SJCRH30 (cell line): ENCODE data around the gene SLC44A4. TPM values are rescaled to one million over a fixed set of nuclear protein-coding genes. Genes with fewer than 3 reads are reported as not detected.
A peak's percentile ranks its signal among the peaks of the same experiment; 100 is the strongest.
"Not testable (repeated sequence)": the region's sequence is repeated elsewhere in the genome, so short reads cannot be mapped to it uniquely, and the experiment has no call there.

Source experiments
- DNase-seq, 2 experiments: peaks; one replicate each; pipeline ENCODE4 v3.0.0-alpha.2; 2015 to 2020
- H3K27ac ChIP-seq: fragments of 250-450 bp; sonication (Bioruptor Pico); 2 replicates; pipeline ENCODE4 v1.5.1; 2020; ENCODE audit warnings: mild to moderate bottlenecking, moderate library complexity
- H3K27me3 ChIP-seq: fragments of 250-450 bp; sonication (Bioruptor Pico); 2 replicates; pipeline ENCODE4 v1.5.1; 2020; ENCODE audit warnings: mild to moderate bottlenecking, moderate library complexity
- H3K36me3 ChIP-seq: fragments of 250-450 bp; sonication (Bioruptor Pico); 2 replicates; pipeline ENCODE4 v1.5.1; 2020; ENCODE audit warnings: mild to moderate bottlenecking, moderate library complexity
- H3K4me1 ChIP-seq: fragments of 250-450 bp; sonication (Bioruptor Pico); 2 replicates; pipeline ENCODE4 v1.5.1; 2020; ENCODE audit warnings: mild to moderate bottlenecking, moderate library complexity
- H3K4me3 ChIP-seq: fragments of 250-450 bp; sonication (Bioruptor Pico); 2 replicates; pipeline ENCODE4 v1.5.1; 2020; ENCODE audit warnings: mild to moderate bottlenecking, moderate library complexity
- H3K9me3 ChIP-seq: fragments of 250-450 bp; sonication (Bioruptor Pico); replicated peaks from 2 replicates; pipeline ENCODE4 v1.5.1; 2020; ENCODE audit warnings: mild to moderate bottlenecking, moderate library complexity
- total RNA-seq: library from RNA; depleted of rRNA; stranded (reverse); fragments of >200 nt; shearing (Covaris generic); gene quantifications from 2 replicates; pipeline ENCODE4 v1.2.3, GENCODE V29; 2014

The SLC44A4 gene
- total RNA-seq, 1 experiment from 2014 or later, result 0.12 TPM

GRCh38 chr6:31877651-31878161, 1.1 kb downstream of the SLC44A4 start:
- Histone ChIP-seq H3K36me3 (peaks cover 21% of the 10 kb centered on the region), H3K9me3 (no peaks in the 10 kb centered on the region), H3K27ac (no peak overlapping the region), H3K4me1 (peaks cover 17% of the 10 kb centered on the region), H3K27me3 (no peaks in the 10 kb centered on the region), H3K4me3 (no peak overlapping the region)
- DNase-seq, result no peak

DNA sequence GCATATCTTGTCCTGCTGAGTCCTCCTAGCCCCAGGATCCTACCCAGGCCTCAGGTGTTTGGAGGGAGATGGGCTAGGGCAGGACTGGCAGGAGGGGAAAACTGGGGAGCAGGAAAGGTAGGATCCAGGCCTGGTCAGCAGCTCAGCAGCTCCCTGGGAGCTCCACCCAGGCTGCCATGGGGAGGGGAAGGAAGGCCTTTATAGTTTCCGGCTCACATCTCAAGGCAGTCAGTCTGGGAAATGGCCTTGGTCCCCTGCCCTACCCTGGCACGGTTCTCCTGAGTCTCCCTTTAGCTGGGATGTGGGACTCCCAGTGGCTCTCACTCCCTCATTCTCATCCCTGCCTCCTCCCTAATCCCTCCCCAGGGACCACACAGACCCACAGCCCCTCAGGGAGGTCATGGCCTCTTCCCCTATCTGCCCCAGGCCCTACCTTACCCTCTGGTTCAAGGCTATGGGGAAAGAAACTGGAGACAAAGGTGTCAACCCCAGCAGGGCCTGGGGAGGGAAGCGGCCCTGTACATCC, 1.6 kb downstream of the SLC44A4 start:
- no peaks in the 10 kb centered on the region for H3K27me3 ChIP-seq
- no peaks in the 10 kb centered on the region for H3K9me3 ChIP-seq
- H3K4me3 ChIP-seq, result no peak overlapping the region
- H3K4me1 ChIP-seq, result peaks cover 12% of the 10 kb centered on the region
- peaks cover 20% of the 10 kb centered on the region for H3K36me3 ChIP-seq
- no peak overlapping the region for H3K27ac ChIP-seq
- DNase-seq, result no peak

- Histone ChIP-seq H3K4me3 (no peak overlapping the region), H3K27me3 (no peaks in the 10 kb centered on the region)
Measured at GRCh38 chr6:31876357-31876756, 2.4 kb downstream of the SLC44A4 start.

GRCh38 chr6:31875877-31876276, 2.9 kb downstream of the SLC44A4 start:
- Histone ChIP-seq H3K27me3 (no peaks in the 10 kb centered on the region), H3K27ac (no peak overlapping the region), H3K4me1 (peaks cover 2% of the 10 kb centered on the region), H3K9me3 (no peaks in the 10 kb centered on the region), H3K4me3 (no peak overlapping the region), H3K36me3 (peaks cover 12% of the 10 kb centered on the region)
- no peak for DNase-seq

More at GRCh38 chr6:31876357-31876756, 2.4 kb downstream of the SLC44A4 start:
- DNase-seq, result no peak
- Histone ChIP-seq H3K4me1 (peaks cover 7% of the 10 kb centered on the region), H3K27ac (no peak overlapping the region), H3K36me3 (peaks cover 12% of the 10 kb centered on the region), H3K9me3 (no peaks in the 10 kb centered on the region)

DNA sequence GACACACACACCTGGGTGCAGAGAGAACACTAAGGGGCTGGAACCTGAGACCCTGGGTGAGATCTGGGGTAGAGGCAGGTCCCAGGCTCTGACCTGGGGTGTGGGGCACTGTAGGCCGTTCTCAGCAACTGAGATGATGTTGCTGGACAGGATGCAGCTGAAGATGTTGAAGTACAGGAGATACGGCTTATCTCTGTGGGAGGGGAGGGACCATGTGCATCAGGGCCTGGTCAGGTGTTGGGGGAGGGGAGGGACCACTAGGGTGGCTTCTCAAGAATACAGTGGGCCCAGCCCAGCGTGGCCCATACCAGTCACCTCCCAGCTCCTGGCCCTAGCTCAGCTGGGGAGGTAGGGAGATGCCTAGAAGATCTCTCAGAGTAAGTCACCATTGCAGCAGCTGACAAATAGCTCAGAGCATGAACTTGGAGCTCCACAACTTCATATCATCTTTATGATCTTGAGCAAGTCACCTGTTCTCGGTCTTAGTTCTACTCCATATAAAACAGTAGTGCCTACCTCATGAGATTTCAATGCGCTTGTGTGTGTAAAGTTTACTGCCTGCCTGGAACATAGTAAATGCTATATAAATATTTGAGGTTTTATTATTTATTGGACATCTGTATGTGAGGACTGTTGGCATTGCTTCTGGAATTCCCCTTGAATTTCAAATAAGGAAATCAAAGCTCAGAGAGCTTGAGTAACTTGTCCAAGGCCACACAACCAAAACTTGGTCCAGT, 3.8 kb downstream of the SLC44A4 start:
- no peak overlapping the region for H3K4me3 ChIP-seq
- H3K36me3 ChIP-seq, result peaks cover 4% of the 10 kb centered on the region
- H3K4me1 ChIP-seq, result no peaks in the 10 kb centered on the region
- H3K27ac ChIP-seq, result no peak overlapping the region
- no peak for DNase-seq
- no peaks in the 10 kb centered on the region for H3K27me3 ChIP-seq
- H3K9me3 ChIP-seq, result no peaks in the 10 kb centered on the region

DNA sequence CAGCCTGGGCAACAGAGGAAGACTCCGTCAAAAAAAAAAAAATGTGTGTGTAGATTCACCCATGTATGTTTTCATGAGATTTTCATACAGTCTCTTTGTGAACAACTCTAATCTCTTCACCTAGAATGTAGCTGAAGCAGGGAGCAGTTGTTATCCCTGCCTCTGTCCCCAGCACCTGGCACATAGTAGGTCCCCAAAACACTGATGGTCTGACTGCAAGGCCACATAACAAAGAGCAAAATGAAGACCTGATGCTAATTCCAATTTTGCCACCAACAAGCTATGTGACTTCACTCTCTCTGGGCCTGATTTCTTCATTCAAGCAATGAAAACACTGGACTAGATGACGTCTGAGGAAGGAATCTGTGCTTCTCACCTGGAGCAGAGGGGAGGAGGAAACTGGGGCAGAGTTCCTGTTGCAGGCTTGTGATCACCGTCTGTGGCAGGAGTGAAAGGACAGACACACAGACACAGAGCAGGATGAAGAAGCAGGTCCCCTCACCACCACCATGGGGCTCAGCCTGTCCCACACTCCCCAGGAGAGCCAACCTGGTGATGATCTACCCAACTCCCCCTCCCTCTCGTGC, 4.6 kb downstream of the SLC44A4 start:
- H3K4me1 ChIP-seq, result no peaks in the 10 kb centered on the region
- no peak overlapping the region for H3K27ac ChIP-seq
- no peaks in the 10 kb centered on the region for H3K36me3 ChIP-seq

GRCh38 chr6:31871046-31871659, 7.6 kb downstream of the SLC44A4 start:
- no peaks in the 10 kb centered on the region for H3K36me3 ChIP-seq
- no peak for DNase-seq
- H3K27ac ChIP-seq, result no peak overlapping the region
- H3K9me3 ChIP-seq, result no peaks in the 10 kb centered on the region
- no peaks in the 10 kb centered on the region for H3K4me1 ChIP-seq
- H3K4me3 ChIP-seq, result no peak overlapping the region
- no peaks in the 10 kb centered on the region for H3K27me3 ChIP-seq

More for the DNA sequence above, 4.6 kb downstream of the SLC44A4 start:
- Histone ChIP-seq H3K4me3 (no peak overlapping the region), H3K27me3 (no peaks in the 10 kb centered on the region), H3K9me3 (no peaks in the 10 kb centered on the region)
- DNase-seq, result no peak

GRCh38 chr6:31870385-31870921, 8.3 kb downstream of the SLC44A4 start:
- H3K4me3 ChIP-seq, result no peak overlapping the region
- H3K4me1 ChIP-seq, result no peaks in the 10 kb centered on the region
- H3K27me3 ChIP-seq, result no peaks in the 10 kb centered on the region; the same call in 1 of the 2 replicates
- no peak overlapping the region for H3K27ac ChIP-seq
- no peaks in the 10 kb centered on the region for H3K9me3 ChIP-seq
- H3K36me3 ChIP-seq, result no peaks in the 10 kb centered on the region
- DNase-seq, result no peak

- DNase-seq, result no peak
- no peaks in the 10 kb centered on the region for H3K9me3 ChIP-seq
- H3K36me3 ChIP-seq, result no peaks in the 10 kb centered on the region
Measured at GRCh38 chr6:31869343-31869742, 9.5 kb downstream of the SLC44A4 start.

GRCh38 chr6:31868658-31868971, 10.2 kb downstream of the SLC44A4 start:
- not testable (repeated sequence) for H3K9me3 ChIP-seq, H3K36me3 ChIP-seq, H3K27ac ChIP-seq, DNase-seq, H3K4me3 ChIP-seq, H3K4me1 ChIP-seq, H3K27me3 ChIP-seq

More at GRCh38 chr6:31869343-31869742, 9.5 kb downstream of the SLC44A4 start:
- Histone ChIP-seq H3K4me1 (0 out of 2 replicates have a peak, but pooled peaks cover 2% of the 10 kb centered on the region), H3K4me3 (no peak overlapping the region), H3K27me3 (no peaks in the 10 kb centered on the region; the same call in 1 of the 2 replicates), H3K27ac (no peak overlapping the region)

DNA sequence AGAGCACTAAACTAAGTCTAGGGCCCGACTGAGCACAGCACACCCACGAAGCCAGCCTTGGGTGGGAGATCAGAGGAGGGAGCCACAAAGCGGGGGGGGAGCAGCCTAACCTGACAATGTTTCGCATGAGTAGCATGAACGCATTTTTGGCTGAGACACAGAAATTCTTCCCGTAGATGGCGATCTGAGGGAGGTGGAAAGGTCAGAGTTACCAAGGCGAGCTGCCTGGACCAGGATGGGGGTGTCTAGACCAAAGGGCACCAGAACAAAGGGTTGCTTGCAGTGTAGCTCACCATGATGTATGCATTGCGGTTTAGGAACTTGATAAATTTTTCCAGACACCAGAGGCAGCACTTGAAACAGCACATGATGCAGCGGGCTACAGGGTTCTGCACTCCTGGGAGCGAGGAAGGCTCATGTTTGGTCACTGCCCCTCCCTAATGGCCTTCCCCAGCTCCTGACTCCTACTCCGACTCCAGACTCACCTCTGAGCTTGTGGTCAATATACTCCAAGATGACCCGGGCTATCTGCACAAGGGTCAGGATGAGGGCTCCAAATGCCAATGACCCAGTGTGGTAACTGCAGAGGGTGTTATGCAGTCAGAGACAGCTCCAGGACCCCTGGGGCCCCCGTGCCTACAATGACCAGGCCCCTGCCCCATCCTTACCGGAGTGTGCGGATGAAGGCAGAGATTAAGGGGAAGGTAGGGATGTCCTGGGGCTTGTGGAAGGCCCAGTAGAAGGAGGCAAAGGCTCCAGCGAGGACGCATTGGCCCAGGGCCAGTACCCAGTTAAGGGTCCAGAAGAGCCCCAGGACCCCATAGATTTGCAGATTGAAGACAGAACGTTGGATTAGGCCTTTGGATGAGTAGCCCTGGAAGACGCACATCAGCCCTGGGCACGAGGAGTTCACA, 13.3 kb downstream of the SLC44A4 start:
- Histone ChIP-seq H3K4me3 (no peak overlapping the region), H3K36me3 (no peaks in the 10 kb centered on the region)

GRCh38 chr6:31864818-31865204, 14.0 kb downstream of the SLC44A4 start:
- DNase-seq, result no peak
- Histone ChIP-seq H3K9me3 (no peaks in the 10 kb centered on the region), H3K4me3 (no peak overlapping the region), H3K4me1 (0 out of 2 replicates have a peak, but pooled peaks cover 4% of the 10 kb centered on the region), H3K27me3 (no peaks in the 10 kb centered on the region; the same call in 1 of the 2 replicates), H3K27ac (no peak overlapping the region), H3K36me3 (no peaks in the 10 kb centered on the region)

More for the DNA sequence above, 13.3 kb downstream of the SLC44A4 start:
- H3K27ac ChIP-seq, result no peak overlapping the region
- no peaks in the 10 kb centered on the region for H3K9me3 ChIP-seq
- DNase-seq, result no peak
- no peaks in the 10 kb centered on the region; the same call in 1 of the 2 replicates for H3K27me3 ChIP-seq
- 0 out of 2 replicates have a peak, but pooled peaks cover 4% of the 10 kb centered on the region for H3K4me1 ChIP-seq

- DNase-seq, H3K4me1 ChIP-seq, H3K27me3 ChIP-seq, H3K36me3 ChIP-seq, H3K9me3 ChIP-seq, H3K27ac ChIP-seq: not testable (repeated sequence)
- H3K4me3 ChIP-seq, result peak overlapping the region; percentile 54
Measured at GRCh38 chr6:31864123-31864562, 14.7 kb downstream of the SLC44A4 start.
